Activated CD8-positive, alpha-beta memory T cell treated with anti-CD3 and anti-CD28 coated beads for 1 hour (primary cell): ENCODE measurements around the gene ZBED4.

Experiments
- DNase-seq, 2 donors: peaks; one replicate each; pipeline ENCODE4 v3.0.0-alpha.2; 2020; ENCODE audit warnings: low read depth in 1 of 2; ENCODE audit errors: extremely low read depth in 1 of 2

ZBED4 gene

GRCh38 chr22:49934160-49934890, 80.7 kb downstream of the ZBED4 start:
- DNase-seq: no peak

- peak; percentile 61 to 88 for DNase-seq
These were observed 81.4 kb downstream of the ZBED4 start for GRCh38 chr22:49934891-49935557.

- no peak for DNase-seq
These were observed 81.9 kb downstream of the ZBED4 start for GRCh38 chr22:49935561-49935960.

- peak; percentile 82 to 85 for DNase-seq
These were observed 82.7 kb downstream of the ZBED4 start for GRCh38 chr22:49936018-49936972.

GRCh38 chr22:49936973-49937757, 83.5 kb downstream of the ZBED4 start:
- no peak for DNase-seq

- DNase-seq: no peak
These were observed 84.3 kb downstream of the ZBED4 start for GRCh38 chr22:49937758-49938564.

- no peak for DNase-seq
These were observed 85.0 kb downstream of the ZBED4 start for GRCh38 chr22:49938565-49939136.
